IPS-18a (cell line): ENCODE data around the gene MYL1.

Experiments used
- H3K27ac ChIP-seq: one replicate; pipeline ENCODE4 v1.5.1; 2013; ENCODE audit warnings: low read length
- H3K27me3 ChIP-seq: one replicate; pipeline ENCODE4 v1.6.1; 2013; ENCODE audit warnings: mild to moderate bottlenecking, low read length; ENCODE audit not compliant: control insufficient read depth, insufficient read depth
- H3K36me3 ChIP-seq: one replicate; pipeline ENCODE4 v1.6.1; 2013; ENCODE audit warnings: low read depth, low read length; ENCODE audit not compliant: control insufficient read depth
- H3K4me1 ChIP-seq: one replicate; pipeline ENCODE4 v1.6.1; 2013; ENCODE audit warnings: low read depth, low read length; ENCODE audit not compliant: control insufficient read depth
- H3K4me3 ChIP-seq: one replicate; pipeline ENCODE4 v1.5.1; 2013; ENCODE audit warnings: low read length
- H3K9ac ChIP-seq: one replicate; pipeline ENCODE4 v1.6.1; 2013; ENCODE audit warnings: mild to moderate bottlenecking, low read length, moderate library complexity
- H3K9me3 ChIP-seq: one replicate; pipeline ENCODE4 v1.6.1; 2013; ENCODE audit warnings: low read depth, low read length; ENCODE audit not compliant: control insufficient read depth

MYL1 gene

GRCh38 chr2:210309548-210310233 lies 5.3 kb downstream of the MYL1 start:
- H3K36me3 ChIP-seq, result no peaks in the 10 kb centered on the region
- no peaks in the 10 kb centered on the region for H3K27me3 ChIP-seq
- H3K9ac ChIP-seq, result no peak overlapping the region
- no peak overlapping the region for H3K4me3 ChIP-seq
- H3K27ac ChIP-seq, result no peak overlapping the region
- no peaks in the 10 kb centered on the region for H3K4me1 ChIP-seq
- H3K9me3 ChIP-seq, result no peaks in the 10 kb centered on the region

- no peak overlapping the region for H3K4me3 ChIP-seq
- no peak overlapping the region for H3K9ac ChIP-seq
- H3K9me3 ChIP-seq, result no peaks in the 10 kb centered on the region
- H3K4me1 ChIP-seq, result no peaks in the 10 kb centered on the region
- H3K27me3 ChIP-seq, result no peaks in the 10 kb centered on the region
- no peaks in the 10 kb centered on the region for H3K36me3 ChIP-seq
- no peak overlapping the region for H3K27ac ChIP-seq
Measured at GRCh38 chr2:210303498-210303897, 11.5 kb downstream of the MYL1 start.

GRCh38 chr2:210302326-210302725 lies 12.6 kb downstream of the MYL1 start:
- no peaks in the 10 kb centered on the region for H3K9me3 ChIP-seq
- no peak overlapping the region for H3K9ac ChIP-seq
- H3K36me3 ChIP-seq, result no peaks in the 10 kb centered on the region
- no peak overlapping the region for H3K4me3 ChIP-seq
- no peaks in the 10 kb centered on the region for H3K4me1 ChIP-seq
- H3K27ac ChIP-seq, result no peak overlapping the region
- H3K27me3 ChIP-seq, result no peaks in the 10 kb centered on the region

GRCh38 chr2:210299866-210300373 lies 15.1 kb downstream of the MYL1 start:
- H3K27ac ChIP-seq, result no peak overlapping the region
- no peaks in the 10 kb centered on the region for H3K4me1 ChIP-seq
- no peaks in the 10 kb centered on the region for H3K9me3 ChIP-seq
- no peak overlapping the region for H3K9ac ChIP-seq
- no peaks in the 10 kb centered on the region for H3K36me3 ChIP-seq
- H3K4me3 ChIP-seq, result no peak overlapping the region
- no peaks in the 10 kb centered on the region for H3K27me3 ChIP-seq

- no peak overlapping the region for H3K9ac ChIP-seq
- H3K27me3 ChIP-seq, result no peaks in the 10 kb centered on the region
- H3K4me3 ChIP-seq, result no peak overlapping the region
- H3K27ac ChIP-seq, result no peak overlapping the region
- no peaks in the 10 kb centered on the region for H3K4me1 ChIP-seq
- no peaks in the 10 kb centered on the region for H3K36me3 ChIP-seq
- no peaks in the 10 kb centered on the region for H3K9me3 ChIP-seq
Measured at GRCh38 chr2:210288408-210288807, 26.6 kb downstream of the MYL1 start.

- Histone ChIP-seq H3K36me3 (no peaks in the 10 kb centered on the region), H3K27ac (no peak overlapping the region), H3K27me3 (no peaks in the 10 kb centered on the region), H3K4me1 (no peaks in the 10 kb centered on the region), H3K9ac (no peak overlapping the region), H3K4me3 (no peak overlapping the region), H3K9me3 (no peaks in the 10 kb centered on the region)
Measured at GRCh38 chr2:210287301-210287700, 27.7 kb downstream of the MYL1 start.

GRCh38 chr2:210286123-210286680 lies 28.8 kb downstream of the MYL1 start:
- Histone ChIP-seq H3K27ac (no peak overlapping the region), H3K9me3 (no peaks in the 10 kb centered on the region)

GRCh38 chr2:210277133-210277532 lies 37.8 kb downstream of the MYL1 start:
- Histone ChIP-seq H3K27ac (no peak overlapping the region), H3K4me3 (no peak overlapping the region), H3K36me3 (no peaks in the 10 kb centered on the region), H3K27me3 (no peaks in the 10 kb centered on the region), H3K9ac (no peak overlapping the region), H3K4me1 (no peaks in the 10 kb centered on the region), H3K9me3 (no peaks in the 10 kb centered on the region)

More at GRCh38 chr2:210286123-210286680, 28.8 kb downstream of the MYL1 start:
- Histone ChIP-seq H3K36me3 (no peaks in the 10 kb centered on the region), H3K4me1 (no peaks in the 10 kb centered on the region), H3K27me3 (no peaks in the 10 kb centered on the region), H3K9ac (no peak overlapping the region), H3K4me3 (no peak overlapping the region)

GRCh38 chr2:210271300-210271699 lies 43.7 kb downstream of the MYL1 start:
- no peaks in the 10 kb centered on the region for H3K9me3 ChIP-seq
- no peaks in the 10 kb centered on the region for H3K36me3 ChIP-seq
- H3K9ac ChIP-seq, result no peak overlapping the region
- no peaks in the 10 kb centered on the region for H3K27me3 ChIP-seq
- H3K4me3 ChIP-seq, result no peak overlapping the region
- no peak overlapping the region for H3K27ac ChIP-seq
- no peaks in the 10 kb centered on the region for H3K4me1 ChIP-seq

- H3K9me3 ChIP-seq, result no peaks in the 10 kb centered on the region
- no peak overlapping the region for H3K9ac ChIP-seq
- no peak overlapping the region for H3K27ac ChIP-seq
- no peaks in the 10 kb centered on the region for H3K27me3 ChIP-seq
- H3K36me3 ChIP-seq, result no peaks in the 10 kb centered on the region
- H3K4me1 ChIP-seq, result no peaks in the 10 kb centered on the region
- no peak overlapping the region for H3K4me3 ChIP-seq
Measured at GRCh38 chr2:210269148-210269547, 45.8 kb downstream of the MYL1 start.

- no peaks in the 10 kb centered on the region for H3K36me3 ChIP-seq
- H3K27me3 ChIP-seq, result no peaks in the 10 kb centered on the region
- H3K9ac ChIP-seq, result no peak overlapping the region
- H3K9me3 ChIP-seq, result no peaks in the 10 kb centered on the region
- H3K27ac ChIP-seq, result no peak overlapping the region
- H3K4me1 ChIP-seq, result no peaks in the 10 kb centered on the region
- H3K4me3 ChIP-seq, result no peak overlapping the region
Measured at GRCh38 chr2:210268281-210268680, 46.7 kb downstream of the MYL1 start.

GRCh38 chr2:210267698-210268097 lies 47.3 kb downstream of the MYL1 start:
- Histone ChIP-seq H3K27ac (no peak overlapping the region), H3K36me3 (no peaks in the 10 kb centered on the region), H3K9me3 (no peaks in the 10 kb centered on the region), H3K9ac (no peak overlapping the region), H3K4me3 (no peak overlapping the region), H3K4me1 (no peaks in the 10 kb centered on the region), H3K27me3 (no peaks in the 10 kb centered on the region)
